H1 (cell line): Measurements from ENCODE around the gene CCR3.

Source experiments
- BRCA1 ChIP-seq: IDR thresholded peaks from 2 replicates; pipeline ENCODE4 v1.6.1; 2012; ENCODE audit warnings: low read depth, low read length, improper control_type of control experiment
- EP300 ChIP-seq, 2 experiments: IDR thresholded peaks; 1 replicate in 1 of 2; 2 replicates in 1 of 2; pipeline ENCODE4 v1.6.1; 2011 to 2012; ENCODE audit warnings: low read depth in 2 of 2, low read length in 2 of 2, mild to moderate bottlenecking in 2 of 2, borderline replicate concordance in 1 of 2, inconsistent platforms in 1 of 2, moderate library complexity in 1 of 2
- KDM1A ChIP-seq: fragments of 200-600, 300-600 bp; sonication (generic); IDR thresholded peaks from 2 replicates; pipeline ENCODE4 v1.7.1; 2016; ENCODE audit warnings: mild to moderate bottlenecking, low read length, borderline replicate concordance
- POLR2AphosphoS5 ChIP-seq: IDR thresholded peaks from 2 replicates; pipeline ENCODE4 v1.6.1; 2011; ENCODE audit warnings: low read depth, low read length
- SIRT6 ChIP-seq: IDR thresholded peaks from one replicate; pipeline ENCODE4 v1.7.1; 2012; ENCODE audit warnings: low read length, inconsistent platforms
- TCF12 ChIP-seq: IDR thresholded peaks from 2 replicates; pipeline ENCODE4 v1.6.1; 2011; ENCODE audit warnings: low read depth, mild to moderate bottlenecking, low read length
- YY1 ChIP-seq: IDR thresholded peaks from 2 replicates; pipeline ENCODE4 v1.6.1; 2011; ENCODE audit warnings: low read depth, mild to moderate bottlenecking, low read length
- TF ChIP-seq, protein P1 (sequence below): IDR thresholded peaks from 2 replicates; pipeline ENCODE4 v1.6.1; 2012; ENCODE audit warnings: inconsistent platforms
- TF ChIP-seq, protein P2 (sequence below), 3 experiments: IDR thresholded peaks; 1 replicate in 2 of 3; 2 replicates in 1 of 3; pipeline versions ENCODE4 v1.5.1 to v1.6.1; 2011; ENCODE audit warnings: low read length in 3 of 3, mild to moderate bottlenecking in 3 of 3, inconsistent platforms in 2 of 3, low read depth in 1 of 3, moderate library complexity in 1 of 3; ENCODE audit not compliant: insufficient read depth in 1 of 3; ENCODE audit errors: control extremely low read depth in 1 of 3

DNA sequence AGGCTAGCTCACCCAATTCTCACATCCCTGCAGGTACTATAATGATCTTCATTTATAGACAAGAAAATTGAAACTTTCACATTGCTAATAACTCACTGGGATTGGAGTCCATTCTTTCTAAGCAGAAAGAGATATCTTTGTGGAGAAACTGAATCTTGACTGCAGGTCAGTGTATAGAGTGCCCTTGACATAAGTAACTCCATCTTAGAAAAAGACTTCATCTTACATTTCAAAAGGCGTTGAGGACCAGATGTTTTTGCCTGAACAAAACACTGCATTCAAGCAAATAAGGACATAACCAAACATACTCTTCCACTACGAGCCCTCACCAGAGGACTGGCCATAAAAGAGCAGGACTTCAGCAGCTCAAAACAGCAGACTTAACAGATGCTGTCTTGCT is 6.8 kb upstream of the CCR3 start:
- TF ChIP-seq, protein P1, sequence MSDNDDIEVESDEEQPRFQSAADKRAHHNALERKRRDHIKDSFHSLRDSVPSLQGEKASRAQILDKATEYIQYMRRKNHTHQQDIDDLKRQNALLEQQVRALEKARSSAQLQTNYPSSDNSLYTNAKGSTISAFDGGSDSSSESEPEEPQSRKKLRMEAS = no peak
- no peak for TF ChIP-seq SIRT6
- TF ChIP-seq YY1 = no peak
- TF ChIP-seq KDM1A = no peak
- no peak for TF ChIP-seq BRCA1
- TF ChIP-seq, protein P2, sequence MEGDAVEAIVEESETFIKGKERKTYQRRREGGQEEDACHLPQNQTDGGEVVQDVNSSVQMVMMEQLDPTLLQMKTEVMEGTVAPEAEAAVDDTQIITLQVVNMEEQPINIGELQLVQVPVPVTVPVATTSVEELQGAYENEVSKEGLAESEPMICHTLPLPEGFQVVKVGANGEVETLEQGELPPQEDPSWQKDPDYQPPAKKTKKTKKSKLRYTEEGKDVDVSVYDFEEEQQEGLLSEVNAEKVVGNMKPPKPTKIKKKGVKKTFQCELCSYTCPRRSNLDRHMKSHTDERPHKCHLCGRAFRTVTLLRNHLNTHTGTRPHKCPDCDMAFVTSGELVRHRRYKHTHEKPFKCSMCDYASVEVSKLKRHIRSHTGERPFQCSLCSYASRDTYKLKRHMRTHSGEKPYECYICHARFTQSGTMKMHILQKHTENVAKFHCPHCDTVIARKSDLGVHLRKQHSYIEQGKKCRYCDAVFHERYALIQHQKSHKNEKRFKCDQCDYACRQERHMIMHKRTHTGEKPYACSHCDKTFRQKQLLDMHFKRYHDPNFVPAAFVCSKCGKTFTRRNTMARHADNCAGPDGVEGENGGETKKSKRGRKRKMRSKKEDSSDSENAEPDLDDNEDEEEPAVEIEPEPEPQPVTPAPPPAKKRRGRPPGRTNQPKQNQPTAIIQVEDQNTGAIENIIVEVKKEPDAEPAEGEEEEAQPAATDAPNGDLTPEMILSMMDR (IDR thresholded peaks at IDR 0.05; ENCODE audit: control extremely low read depth in 1 of 3, insufficient read depth in 1 of 3, low read depth in 1 of 3, low read length in 3 of 3) = no peak
- no peak for TF ChIP-seq TCF12
- TF ChIP-seq POLR2AphosphoS5 = no peak
- TF ChIP-seq EP300 (IDR thresholded peaks at IDR 0.05; ENCODE audit: borderline replicate concordance in 1 of 2, low read depth in 2 of 2, low read length in 2 of 2) = no peak
